Left lobe of liver (tissue), 2 donors: ENCODE measurements around the gene ARFIP2. TPM values are rescaled to one million over a fixed set of nuclear protein-coding genes. Genes with fewer than 3 reads are reported as not detected.
"Not testable (repeated sequence)": the region's sequence is repeated elsewhere in the genome, so short reads cannot be mapped to it uniquely, and the experiment has no call there.

Experiments
- ATAC-seq: fragments of 200-7000 bp; cut with Tn5 transposase; one replicate; pipeline ENCODE4 v1.9.1; 2020; ENCODE audit warnings: mild to moderate bottlenecking, moderate library complexity
- DNase-seq: peaks from one replicate; pipeline ENCODE4 v3.0.0-alpha.2; 2020; ENCODE audit warnings: low spot score
- total RNA-seq: library from RNA; stranded (reverse); gene quantifications from one replicate; pipeline ENCODE4 v1.2.1, GENCODE V29; 2021
- donor health status: DM: no; HTN: no; CAD: no; lungs with moderate emphysema.
- donor health status: DM: no; HTN: yes; CAD: no.

Gene ARFIP2
- 19.0 TPM for total RNA-seq

GRCh38 chr11:6481012-6481923 is at the start of gene ARFIP2, which contains the start of gene TIMM10B:
Gene ARFIP2, minus strand, starts transcription at chr11:6481331. Its CDS starts 910 bp downstream, at chr11:6480421.
Gene TIMM10B, plus strand, starts transcription at chr11:6481501. Its CDS starts 16 bp downstream, at chr11:6481517.
- DNase-seq: peak; percentile 99
- ATAC-seq: peak; percentile 98

- DNase-seq (no peak), ATAC-seq (no peak)
Observed at GRCh38 chr11:6530848-6531247, 49.7 kb upstream of the ARFIP2 start.

GRCh38 chr11:6529266-6529665 is 48.1 kb upstream of the ARFIP2 start:
- ATAC-seq (no peak), DNase-seq (no peak)

- DNase-seq: no peak
- ATAC-seq: no peak
Observed at GRCh38 chr11:6526411-6527135, 45.4 kb upstream of the ARFIP2 start.

- ATAC-seq (no peak), DNase-seq (no peak)
Observed at GRCh38 chr11:6523253-6523652, 42.1 kb upstream of the ARFIP2 start.

GRCh38 chr11:6521946-6522345 is 40.8 kb upstream of the ARFIP2 start:
- not testable (repeated sequence) for DNase-seq, ATAC-seq

GRCh38 chr11:6520265-6520664 is 39.1 kb upstream of the ARFIP2 start:
- DNase-seq: no peak
- no peak for ATAC-seq

- ATAC-seq (no peak), DNase-seq (no peak)
Observed at GRCh38 chr11:6516865-6517264, 35.7 kb upstream of the ARFIP2 start.

- ATAC-seq (peak; percentile 95), DNase-seq (no peak)
Observed at GRCh38 chr11:6505577-6506240, 24.6 kb upstream of the ARFIP2 start.

GRCh38 chr11:6504166-6504565 is 23.0 kb upstream of the ARFIP2 start:
- no peak for ATAC-seq
- no peak for DNase-seq

- peak; percentile 17 for ATAC-seq
- no peak for DNase-seq
Observed at GRCh38 chr11:6502382-6502781, 21.3 kb upstream of the ARFIP2 start.

- DNase-seq (no peak), ATAC-seq (no peak)
Observed at GRCh38 chr11:6498544-6498943, 17.4 kb upstream of the ARFIP2 start.

GRCh38 chr11:6498121-6498520 is 17.0 kb upstream of the ARFIP2 start:
- no peak for ATAC-seq

GRCh38 chr11:6497069-6497839 is 16.1 kb upstream of the ARFIP2 start, which contains the start of gene DNHD1:
Gene DNHD1, plus strand, starts transcription at chr11:6497280. Its CDS starts 936 bp downstream, at chr11:6498216.
- ATAC-seq (no peak), DNase-seq (no peak)

More at GRCh38 chr11:6498121-6498520, 17.0 kb upstream of the ARFIP2 start:
- no peak for DNase-seq

- DNase-seq: no peak
- ATAC-seq: peak; percentile 88
Observed at GRCh38 chr11:6489306-6489705, 8.2 kb upstream of the ARFIP2 start.

GRCh38 chr11:6488821-6489220 is 7.7 kb upstream of the ARFIP2 start:
- DNase-seq (no peak), ATAC-seq (peak; percentile 89)

GRCh38 chr11:6488342-6488741 is 7.2 kb upstream of the ARFIP2 start:
- no peak for ATAC-seq
- DNase-seq: no peak

GRCh38 chr11:6486938-6487337 is 5.8 kb upstream of the ARFIP2 start:
- ATAC-seq: no peak
- DNase-seq: no peak

GRCh38 chr11:6486256-6486655 is 5.1 kb upstream of the ARFIP2 start:
- DNase-seq: no peak

GRCh38 chr11:6485661-6486060 is 4.5 kb upstream of the ARFIP2 start:
- DNase-seq: no peak

More at GRCh38 chr11:6486256-6486655, 5.1 kb upstream of the ARFIP2 start:
- ATAC-seq: no peak

More at GRCh38 chr11:6485661-6486060, 4.5 kb upstream of the ARFIP2 start:
- no peak for ATAC-seq
